Ascending aorta (tissue), 2 donors: ENCODE data around the gene SNRPA. TPM values are rescaled to one million over a fixed set of nuclear protein-coding genes. Genes with fewer than 3 reads are reported as not detected.

ENCODE experiments used
- DNase-seq, 2 donors: peaks; one replicate each; pipeline ENCODE4 v3.0.0-alpha.2; 2019; ENCODE audit warnings: low spot score in 2 of 2
- H3K27ac ChIP-seq, 2 donors: fragments of 200-600 bp; sonication (generic); one replicate each; pipeline ENCODE4 v1.5.1; 2016 to 2017; ENCODE audit warnings: mild to moderate bottlenecking in 1 of 2
- H3K27me3 ChIP-seq: fragments of 200-600 bp; sonication (generic); one replicate; pipeline ENCODE4 v1.5.1; 2017
- H3K36me3 ChIP-seq, 2 donors: fragments of 200-600 bp; sonication (generic); one replicate each; pipeline ENCODE4 v1.5.1; 2016
- H3K4me1 ChIP-seq, 2 donors: fragments of 200-600 bp; sonication (generic); one replicate each; pipeline ENCODE4 v1.5.1; 2016 to 2017; ENCODE audit warnings: mild to moderate bottlenecking in 1 of 2
- H3K4me3 ChIP-seq, 2 donors: fragments of 200-600 bp; sonication (generic); one replicate each; pipeline ENCODE4 v1.5.1; 2016 to 2017; ENCODE audit warnings: mild to moderate bottlenecking in 1 of 2
- H3K9me3 ChIP-seq, 2 donors: fragments of 200-600 bp; sonication (generic); one replicate each; pipeline ENCODE4 v1.5.1; 2016
- CTCF ChIP-seq, 3 experiments: fragments of 200-600 bp in 2 of 3; fragments of 450-650 bp in 1 of 3; sonication (generic) in 2 of 3; IDR thresholded peaks; one replicate each; pipeline ENCODE4 v1.5.1; 2016 to 2019; ENCODE audit warnings: antibody characterized with exemption in 3 of 3, mild to moderate bottlenecking in 1 of 3, moderate library complexity in 1 of 3
- intact Hi-C: fragments of 100-400 bp; cut with DNase I; formaldehyde crosslinking; loops from one replicate; pipeline ENCODE4 v1.15.1; 2023
- total RNA-seq: library from RNA; depleted of rRNA; stranded (reverse); fragments of >200 nt; gene quantifications from one replicate; pipeline ENCODE4 v1.1.0, GENCODE V29; 2016

The SNRPA gene
- total RNA-seq, 1 donor from 2014 or later: 154 TPM

- no peak for DNase-seq
- peaks cover 88 to 91% of the 10 kb centered on the region in 2 donors for H3K36me3 ChIP-seq
- intact Hi-C loops: no loop called here
Measured at GRCh38 chr19:40735013-40735771, 15.8 kb upstream of the SNRPA start.

GRCh38 chr19:40736661-40737060 is 14.3 kb upstream of the SNRPA start:
- TF ChIP-seq CTCF (IDR thresholded peaks at IDR 0.05): no peak
- H3K27ac ChIP-seq: no peak overlapping the region
- H3K9me3 ChIP-seq: no peaks in the 10 kb centered on the region
- no peak for DNase-seq
- H3K4me3 ChIP-seq: no peak overlapping the region
- peaks cover 6 to 11% of the 10 kb centered on the region in 2 donors for H3K4me1 ChIP-seq
- H3K36me3 ChIP-seq: peaks cover 77 to 83% of the 10 kb centered on the region in 2 donors
- intact Hi-C loops: no loop called here
- no peaks in the 10 kb centered on the region for H3K27me3 ChIP-seq

More at GRCh38 chr19:40735013-40735771, 15.8 kb upstream of the SNRPA start:
- Histone ChIP-seq H3K27me3 (no peaks in the 10 kb centered on the region), H3K4me3 (no peak overlapping the region), H3K9me3 (no peaks in the 10 kb centered on the region), H3K27ac (no peak overlapping the region), H3K4me1 (peaks cover 2% of the 10 kb centered on the region in 2 donors)
- no peak for TF ChIP-seq CTCF (IDR thresholded peaks at IDR 0.05)

GRCh38 chr19:40737102-40737644 is 13.8 kb upstream of the SNRPA start:
- intact Hi-C loops: no loop called here

GRCh38 chr19:40739030-40739839 is 11.8 kb upstream of the SNRPA start:
- H3K4me3 ChIP-seq: no peak overlapping the region

More at GRCh38 chr19:40737102-40737644, 13.8 kb upstream of the SNRPA start:
- H3K27me3 ChIP-seq: no peaks in the 10 kb centered on the region
- H3K36me3 ChIP-seq: peaks cover 75 to 77% of the 10 kb centered on the region in 2 donors
- TF ChIP-seq CTCF (IDR thresholded peaks at IDR 0.05): no peak
- peaks cover 6 to 11% of the 10 kb centered on the region in 2 donors for H3K4me1 ChIP-seq
- DNase-seq: no peak
- H3K27ac ChIP-seq: no peak overlapping the region
- H3K9me3 ChIP-seq: no peaks in the 10 kb centered on the region
- no peak overlapping the region for H3K4me3 ChIP-seq

More at GRCh38 chr19:40739030-40739839, 11.8 kb upstream of the SNRPA start:
- Histone ChIP-seq H3K4me1 (peaks cover 6 to 11% of the 10 kb centered on the region in 2 donors), H3K27me3 (no peaks in the 10 kb centered on the region), H3K36me3 (peaks cover 57% of the 10 kb centered on the region in 2 donors), H3K9me3 (no peaks in the 10 kb centered on the region), H3K27ac (peak overlapping the region; percentile 66 to 75)
- intact Hi-C loops: no loop called here
- no peak for TF ChIP-seq CTCF (IDR thresholded peaks at IDR 0.05)
- DNase-seq: no peak
